NT2/D1 (cell line): ENCODE data around the gene PNPLA7.

Source experiments
- DNase-seq: peaks from one replicate; pipeline ENCODE4 v3.0.0-alpha.2; 2011; ENCODE audit warnings: low read depth, low spot score
- H3K27me3 ChIP-seq: 2 replicates; pipeline ENCODE4 v1.6.0; 2011; ENCODE audit warnings: mild to moderate bottlenecking; ENCODE audit not compliant: insufficient read length, insufficient read depth
- H3K36me3 ChIP-seq: 2 replicates; pipeline ENCODE4 v1.6.1; 2011; ENCODE audit warnings: mild to moderate bottlenecking, low read length, mixed read lengths; ENCODE audit not compliant: insufficient read depth, insufficient read length
- H3K4me1 ChIP-seq: 2 replicates; pipeline ENCODE4 v1.5.1; 2011; ENCODE audit not compliant: insufficient read depth, insufficient read length
- H3K4me3 ChIP-seq: 2 replicates; pipeline ENCODE4 v1.5.1; 2011; ENCODE audit warnings: low read depth; ENCODE audit not compliant: insufficient read length
- H3K9ac ChIP-seq: 2 replicates; pipeline ENCODE4 v1.6.0; 2011; ENCODE audit warnings: low read depth; ENCODE audit not compliant: insufficient read length
- H3K9me3 ChIP-seq: 2 replicates; pipeline ENCODE4 v1.5.1; 2011; ENCODE audit warnings: mild to moderate bottlenecking, low read length; ENCODE audit not compliant: insufficient read depth
- SUZ12 ChIP-seq: IDR thresholded peaks from 2 replicates; pipeline ENCODE4 v1.6.1; 2011; ENCODE audit not compliant: insufficient read length, insufficient read depth; ENCODE audit errors: extremely low read depth
- YY1 ChIP-seq: IDR thresholded peaks from 2 replicates; pipeline ENCODE4 v1.6.1; 2011; ENCODE audit not compliant: insufficient read length, insufficient read depth
- ZNF274 ChIP-seq: IDR thresholded peaks from 2 replicates; pipeline ENCODE4 v1.6.1; 2011; ENCODE audit warnings: mild to moderate bottlenecking, low read depth, low read length

PNPLA7 gene

DNA sequence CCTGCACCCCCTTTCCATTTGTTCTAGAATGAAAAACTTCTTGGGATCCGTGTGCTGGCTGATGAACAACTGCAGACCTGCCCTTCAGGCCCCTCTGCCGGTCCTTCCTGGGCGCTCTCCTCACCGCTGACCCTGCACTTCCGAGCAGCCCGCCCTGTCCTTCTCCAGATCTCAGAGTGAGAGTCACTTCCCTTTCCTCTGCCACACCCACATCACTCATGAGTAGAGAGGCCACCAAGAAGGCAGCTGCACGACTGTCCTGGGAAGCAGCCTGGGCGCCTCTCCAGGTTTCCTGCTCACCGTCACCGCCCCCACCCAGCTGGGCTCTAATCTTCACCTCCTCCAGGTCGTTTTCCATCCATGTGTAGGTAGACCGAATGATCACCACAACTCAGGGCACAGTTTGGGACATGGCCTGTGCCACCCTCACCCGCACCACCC, 56.1 kb downstream of the PNPLA7 start:
- Histone ChIP-seq H3K9ac (no peak overlapping the region), H3K4me1 (peaks cover 14% of the 10 kb centered on the region), H3K9me3 (no peaks in the 10 kb centered on the region; the same call in 1 of the 2 replicates), H3K4me3 (no peak overlapping the region), H3K36me3 (no peaks in the 10 kb centered on the region), H3K27me3 (no peaks in the 10 kb centered on the region)
- TF ChIP-seq SUZ12 (no peak), ZNF274 (no peak), YY1 (no peak)
- DNase-seq: no peak

- DNase-seq: no peak
These were observed 56.7 kb downstream of the PNPLA7 start for GRCh38 chr9:137493364-137494103.

GRCh38 chr9:137492464-137493363, 57.5 kb downstream of the PNPLA7 start:
- DNase-seq: no peak
- H3K27me3 ChIP-seq: no peaks in the 10 kb centered on the region
- H3K36me3 ChIP-seq: no peaks in the 10 kb centered on the region
- no peak overlapping the region for H3K4me3 ChIP-seq
- TF ChIP-seq ZNF274 (no peak), YY1 (no peak), SUZ12 (no peak)
- peaks cover 17% of the 10 kb centered on the region for H3K4me1 ChIP-seq
- no peak overlapping the region for H3K9ac ChIP-seq
- no peaks in the 10 kb centered on the region; the same call in 1 of the 2 replicates for H3K9me3 ChIP-seq

More at GRCh38 chr9:137493364-137494103, 56.7 kb downstream of the PNPLA7 start:
- no peaks in the 10 kb centered on the region for H3K27me3 ChIP-seq
- peaks cover 14% of the 10 kb centered on the region for H3K4me1 ChIP-seq
- H3K36me3 ChIP-seq: no peaks in the 10 kb centered on the region
- no peaks in the 10 kb centered on the region; the same call in 1 of the 2 replicates for H3K9me3 ChIP-seq
- TF ChIP-seq SUZ12 (no peak), ZNF274 (no peak), YY1 (no peak)
- H3K9ac ChIP-seq: no peak overlapping the region
- no peak overlapping the region for H3K4me3 ChIP-seq

DNA sequence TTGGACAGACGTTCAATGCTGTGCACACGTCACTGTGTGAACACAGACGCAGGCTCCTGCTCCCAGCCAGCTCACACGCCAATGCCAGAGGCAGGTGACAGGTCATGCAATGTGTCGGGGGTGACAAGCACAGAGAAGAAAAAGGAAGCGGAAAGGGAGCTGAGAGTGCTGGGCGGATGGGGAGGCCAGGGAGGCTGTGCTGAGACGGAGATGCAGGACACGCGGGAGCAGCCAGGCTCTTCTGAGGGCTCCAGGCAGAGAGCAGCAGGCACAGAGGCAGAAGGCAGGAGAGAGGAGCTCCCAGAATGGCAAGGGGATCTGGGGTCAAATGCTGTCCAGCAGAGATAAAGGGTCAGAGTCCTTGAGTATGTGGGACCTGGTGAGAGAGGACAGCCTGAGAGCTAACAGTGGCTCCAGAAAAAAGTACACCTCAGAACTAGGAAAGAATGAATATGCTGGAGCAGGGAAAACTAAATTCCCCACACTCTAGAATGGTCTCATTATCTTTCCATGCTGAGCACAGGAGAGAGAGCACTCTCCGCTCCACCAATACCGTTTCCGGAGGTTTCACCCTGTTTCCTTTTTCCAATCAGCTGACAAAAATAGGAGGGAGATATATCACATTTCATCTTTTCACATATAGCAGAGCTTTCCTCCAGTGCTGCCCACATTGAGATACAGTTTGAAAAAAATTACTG, 58.3 kb downstream of the PNPLA7 start:
- DNase-seq: no peak
- peaks cover 16% of the 10 kb centered on the region for H3K4me1 ChIP-seq
- no peaks in the 10 kb centered on the region for H3K27me3 ChIP-seq
- no peaks in the 10 kb centered on the region for H3K36me3 ChIP-seq
- no peak for TF ChIP-seq YY1
- no peak for TF ChIP-seq ZNF274
- no peak for TF ChIP-seq SUZ12
- H3K9me3 ChIP-seq: no peaks in the 10 kb centered on the region; the same call in 1 of the 2 replicates
- H3K9ac ChIP-seq: no peak overlapping the region
- H3K4me3 ChIP-seq: no peak overlapping the region

- no peak overlapping the region for H3K9ac ChIP-seq
- H3K36me3 ChIP-seq: no peaks in the 10 kb centered on the region
- peaks cover 12% of the 10 kb centered on the region for H3K4me1 ChIP-seq
- no peaks in the 10 kb centered on the region for H3K27me3 ChIP-seq
- no peak overlapping the region for H3K4me3 ChIP-seq
- no peak for DNase-seq
- TF ChIP-seq SUZ12: no peak
- no peak for TF ChIP-seq ZNF274
- no peak for TF ChIP-seq YY1
- H3K9me3 ChIP-seq: no peaks in the 10 kb centered on the region; the same call in 1 of the 2 replicates
These were observed 59.5 kb downstream of the PNPLA7 start for GRCh38 chr9:137490532-137491186.

DNA sequence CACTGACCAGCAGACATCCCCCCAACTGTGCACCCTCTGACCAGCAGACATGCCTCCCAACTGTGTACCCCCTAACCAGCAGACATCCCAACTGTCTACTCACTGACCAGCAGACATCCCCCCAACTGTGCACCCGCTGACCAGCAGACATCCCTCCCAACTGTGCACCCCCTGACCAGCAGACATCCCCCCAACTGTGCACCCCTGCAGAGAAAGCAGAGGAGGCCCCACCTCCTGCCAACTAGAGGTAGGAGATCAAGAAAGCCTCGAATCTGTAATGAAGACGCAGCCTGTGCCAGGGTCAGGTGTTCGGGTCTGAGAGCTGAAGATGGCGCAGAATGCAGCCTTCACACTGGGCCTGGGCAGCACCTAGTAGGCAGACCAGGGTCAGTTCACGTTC, 61.3 kb downstream of the PNPLA7 start:
- no peak for DNase-seq
- no peak overlapping the region for H3K4me3 ChIP-seq
- peaks cover 12% of the 10 kb centered on the region for H3K4me1 ChIP-seq
- TF ChIP-seq YY1: no peak
- no peak for TF ChIP-seq SUZ12
- no peak for TF ChIP-seq ZNF274
- H3K27me3 ChIP-seq: no peaks in the 10 kb centered on the region
- H3K9me3 ChIP-seq: no peaks in the 10 kb centered on the region; the same call in 1 of the 2 replicates
- no peak overlapping the region for H3K9ac ChIP-seq
- no peaks in the 10 kb centered on the region for H3K36me3 ChIP-seq
